Suprapubic skin (tissue), 4 donors: ENCODE measurements around the gene DDX31. TPM values are rescaled to one million over a fixed set of nuclear protein-coding genes. Genes with fewer than 3 reads are reported as not detected.

Experiments used
- DNase-seq, 2 donors: peaks; one replicate each; pipeline ENCODE4 v3.0.0-alpha.2; 2019; ENCODE audit warnings: low spot score in 2 of 2
- H3K27ac ChIP-seq: fragments of 200-600 bp; sonication (generic); one replicate; pipeline ENCODE4 v1.5.1; 2019
- H3K27me3 ChIP-seq: fragments of 200-600 bp; sonication (generic); one replicate; pipeline ENCODE4 v1.5.1; 2019
- H3K36me3 ChIP-seq: fragments of 200-600 bp; sonication (generic); one replicate; pipeline ENCODE4 v1.5.1; 2019
- H3K4me1 ChIP-seq: fragments of 200-600 bp; sonication (generic); one replicate; pipeline ENCODE4 v1.5.1; 2019
- H3K4me3 ChIP-seq: fragments of 200-600 bp; sonication (generic); one replicate; pipeline ENCODE4 v1.5.1; 2019; ENCODE audit warnings: mild to moderate bottlenecking
- H3K9me3 ChIP-seq: fragments of 200-600 bp; sonication (generic); one replicate; pipeline ENCODE4 v1.5.1; 2019
- CTCF ChIP-seq, 2 donors: fragments of 200-600 bp in 1 of 2; fragments of 450-650 bp in 1 of 2; sonication (generic) in 1 of 2; IDR thresholded peaks; one replicate each; pipeline ENCODE4 v1.5.1; 2016 to 2019; ENCODE audit warnings: antibody characterized with exemption in 2 of 2, mild to moderate bottlenecking in 1 of 2, moderate library complexity in 1 of 2
- EP300 ChIP-seq: sonication (generic); formaldehyde crosslinking; IDR thresholded peaks from one replicate; pipeline ENCODE4 v1.6.1; 2017; ENCODE audit warnings: antibody characterized with exemption
- POLR2A ChIP-seq, 2 donors: fragments of 450-650 bp; IDR thresholded peaks; one replicate each; pipeline ENCODE4 v1.6.1; 2017; ENCODE audit warnings: antibody characterized with exemption in 2 of 2, mild to moderate bottlenecking in 2 of 2, moderate library complexity in 2 of 2
- POLR2AphosphoS5 ChIP-seq, 3 donors: sonication (generic); formaldehyde crosslinking; IDR thresholded peaks; one replicate each; pipeline ENCODE4 v1.6.1; 2017; ENCODE audit warnings: antibody characterized with exemption in 3 of 3
- WGBS: methylation state at CpG from one replicate; pipeline ENCODE4 v1.1.5; 2018; 5-methylcytosine and 5-hydroxymethylcytosine counted together
- total RNA-seq, 4 donors: library from RNA; depleted of rRNA; stranded (reverse); fragments of >200 nt; gene quantifications; one replicate each; pipeline ENCODE4 v1.1.0, GENCODE V29; 2016

Gene DDX31
- total RNA-seq, 4 donors from 2014 or later, result 18.6 to 35.8 (median 20.5) TPM

- 90% methylated on average over 6 of the region's 6 CpGs for whole genome bisulfite sequencing
- H3K4me3 ChIP-seq, result no peak overlapping the region
- DNase-seq, result no peak
- H3K9me3 ChIP-seq, result no peaks in the 10 kb centered on the region
- peaks cover 21% of the 10 kb centered on the region for H3K27me3 ChIP-seq
- peaks cover 6% of the 10 kb centered on the region for H3K4me1 ChIP-seq
- no peak overlapping the region for H3K27ac ChIP-seq
- TF ChIP-seq POLR2A (IDR thresholded peaks at IDR 0.05) (no peak), CTCF (IDR thresholded peaks at IDR 0.05) (no peak), POLR2AphosphoS5 (IDR thresholded peaks at IDR 0.05) (no peak), EP300 (no peak)
- peaks cover 48% of the 10 kb centered on the region for H3K36me3 ChIP-seq
These were observed 74.5 kb downstream of the DDX31 start for GRCh38 chr9:132595319-132595718.

- H3K36me3 ChIP-seq, result peaks cover 40% of the 10 kb centered on the region
- 97% methylated on average over 11 of the region's 13 CpGs for WGBS
- no peak overlapping the region for H3K27ac ChIP-seq
- H3K27me3 ChIP-seq, result peaks cover 30% of the 10 kb centered on the region
- TF ChIP-seq CTCF (IDR thresholded peaks at IDR 0.05) (no peak), POLR2A (IDR thresholded peaks at IDR 0.05) (no peak), POLR2AphosphoS5 (IDR thresholded peaks at IDR 0.05) (no peak), EP300 (no peak)
- H3K4me3 ChIP-seq, result no peak overlapping the region
- H3K9me3 ChIP-seq, result no peaks in the 10 kb centered on the region
- DNase-seq, result no peak
- peaks cover 15% of the 10 kb centered on the region for H3K4me1 ChIP-seq
These were observed 75.4 kb downstream of the DDX31 start for GRCh38 chr9:132594412-132594811.

GRCh38 chr9:132592451-132592850, 77.3 kb downstream of the DDX31 start:
- DNase-seq, result no peak
- no peaks in the 10 kb centered on the region for H3K9me3 ChIP-seq
- no peak overlapping the region for H3K27ac ChIP-seq
- H3K4me1 ChIP-seq, result peaks cover 16% of the 10 kb centered on the region
- WGBS, result 80% methylated on average over 8 of the region's 8 CpGs
- TF ChIP-seq POLR2AphosphoS5 (IDR thresholded peaks at IDR 0.05), result no peak
- TF ChIP-seq POLR2A (IDR thresholded peaks at IDR 0.05), result no peak
- TF ChIP-seq CTCF (IDR thresholded peaks at IDR 0.05), result no peak
- TF ChIP-seq EP300, result no peak
- H3K4me3 ChIP-seq, result no peak overlapping the region
- peaks cover 50% of the 10 kb centered on the region for H3K27me3 ChIP-seq
- H3K36me3 ChIP-seq, result peaks cover 32% of the 10 kb centered on the region

- TF ChIP-seq POLR2A (IDR thresholded peaks at IDR 0.05) (no peak), CTCF (IDR thresholded peaks at IDR 0.05) (no peak), EP300 (no peak), POLR2AphosphoS5 (IDR thresholded peaks at IDR 0.05) (no peak)
- no peaks in the 10 kb centered on the region for H3K9me3 ChIP-seq
- peaks cover 28% of the 10 kb centered on the region for H3K36me3 ChIP-seq
- no peak for DNase-seq
- H3K4me3 ChIP-seq, result no peak overlapping the region
- H3K27me3 ChIP-seq, result peaks cover 56% of the 10 kb centered on the region
- WGBS, result 53% methylated on average over 9 of the region's 9 CpGs
- H3K4me1 ChIP-seq, result peaks cover 22% of the 10 kb centered on the region
- no peak overlapping the region for H3K27ac ChIP-seq
These were observed 78.0 kb downstream of the DDX31 start for GRCh38 chr9:132591751-132592314.

- no peak overlapping the region for H3K4me3 ChIP-seq
- 43% methylated on average over 6 of the region's 6 CpGs for WGBS
These were observed 78.5 kb downstream of the DDX31 start for GRCh38 chr9:132591244-132591643.

More at GRCh38 chr9:132591244-132591643, 78.5 kb downstream of the DDX31 start:
- no peak overlapping the region for H3K27ac ChIP-seq
- H3K9me3 ChIP-seq, result no peaks in the 10 kb centered on the region
- TF ChIP-seq EP300, result no peak
- TF ChIP-seq POLR2A (IDR thresholded peaks at IDR 0.05), result no peak
- no peak for TF ChIP-seq POLR2AphosphoS5 (IDR thresholded peaks at IDR 0.05)
- TF ChIP-seq CTCF (IDR thresholded peaks at IDR 0.05), result no peak
- H3K27me3 ChIP-seq, result peaks cover 62% of the 10 kb centered on the region
- no peak for DNase-seq
- peaks cover 26% of the 10 kb centered on the region for H3K4me1 ChIP-seq
- peaks cover 25% of the 10 kb centered on the region for H3K36me3 ChIP-seq
